CD4-positive, alpha-beta T cell (primary cell): ENCODE measurements around the gene SDK1. TPM values are rescaled to one million over a fixed set of nuclear protein-coding genes. Genes with fewer than 3 reads are reported as not detected.

Experiments
- ATAC-seq: fragments of 200-7000 bp; cut with Tn5 transposase; one replicate; pipeline ENCODE4 v1.10.0; 2022; ENCODE audit warnings: mild to moderate bottlenecking; ENCODE audit not compliant: poor library complexity
- CTCF ChIA-PET: fragments of 350-600 bp; sonication (Branson Sonifier 250); formaldehyde crosslinking; loops from one replicate; lab custom pipeline; 2021; ENCODE audit warnings: antibody characterized with exemption, inconsistent platforms; lab: Charles Lee
- POLR2A ChIA-PET: fragments of 350-600 bp; sonication (Branson Sonifier 250); formaldehyde crosslinking; loops from one replicate; lab custom pipeline; 2021; ENCODE audit warnings: antibody characterized with exemption, inconsistent platforms; lab: Charles Lee
- DNase-seq, 14 experiments: peaks; one replicate each; pipeline ENCODE4 v3.0.0-alpha.2; 2013 to 2020; ENCODE audit warnings: mixed read lengths in 2 of 14
- H3K27ac ChIP-seq, 2 donors: one replicate each; pipeline versions ENCODE4 v1.5.1 to v1.7.0; 2013; ENCODE audit warnings: low read length in 2 of 2, low read depth in 1 of 2, mild to moderate bottlenecking in 1 of 2
- H3K27me3 ChIP-seq, 2 experiments: 1 replicate in 1 of 2; 2 replicates in 1 of 2; pipeline versions ENCODE4 v1.6.1 to v1.7.0; 2013; ENCODE audit warnings: low read length in 2 of 2, control low read depth in 1 of 2, mild to moderate bottlenecking in 1 of 2, moderate library complexity in 1 of 2; ENCODE audit not compliant: insufficient read depth in 2 of 2, control insufficient read depth in 1 of 2
- H3K36me3 ChIP-seq: one replicate; pipeline ENCODE4 v1.6.1; 2013; ENCODE audit warnings: low read length, control low read depth; ENCODE audit not compliant: insufficient read depth
- H3K4me1 ChIP-seq: one replicate; pipeline ENCODE4 v1.6.1; 2013; ENCODE audit warnings: low read length, control low read depth; ENCODE audit not compliant: insufficient read depth
- H3K4me3 ChIP-seq: one replicate; pipeline ENCODE4 v1.5.1; 2013; ENCODE audit warnings: mild to moderate bottlenecking, low read length, moderate library complexity
- H3K9me3 ChIP-seq, 2 experiments: 1 replicate in 1 of 2; 2 replicates in 1 of 2; pipeline versions ENCODE4 v1.6.1 to v1.7.0; 2013; ENCODE audit warnings: low read length in 2 of 2, mild to moderate bottlenecking in 2 of 2, control low read depth in 1 of 2, moderate library complexity in 1 of 2; ENCODE audit not compliant: control insufficient read depth in 1 of 2, insufficient read depth in 1 of 2
- H3K27ac Mint-ChIP-seq: one replicate; pipeline ENCODE4 v1.8.0; 2020; ENCODE audit warnings: mixed read lengths
- H3K27me3 Mint-ChIP-seq: one replicate; pipeline ENCODE4 v1.8.0; 2021; ENCODE audit warnings: mixed read lengths
- H3K36me3 Mint-ChIP-seq: one replicate; pipeline ENCODE4 v1.8.0; 2021; ENCODE audit warnings: low read depth, mixed read lengths
- H3K4me1 Mint-ChIP-seq: one replicate; pipeline ENCODE4 v1.8.0; 2021; ENCODE audit warnings: low read depth, mixed read lengths
- H3K4me3 Mint-ChIP-seq: one replicate; pipeline ENCODE4 v1.8.0; 2020; ENCODE audit warnings: mild to moderate bottlenecking, mixed read lengths
- H3K9me3 Mint-ChIP-seq: one replicate; pipeline ENCODE4 v1.8.0; 2020; ENCODE audit warnings: mixed read lengths
- intact Hi-C, 2 experiments: fragments of 100-400 bp; cut with DNase I in 1 of 2; cut with micrococcal nuclease in 1 of 2; formaldehyde crosslinking; loops; one replicate each; pipeline versions ENCODE4 v1.15.1 to v1.9.0; 2023 to 2025; cut with DNase I, micrococcal nuclease
- total RNA-seq, 174 experiments: library from RNA in 2 of 174; stranded (reverse) in 2 of 174; gene quantifications; one replicate each; pipeline ENCODE4 v1.2.3 and lab custom pipeline; 2021 to 2026
- TF ChIP-seq, protein P1 (sequence below): fragments of 200-600 bp; IDR thresholded peaks from one replicate; pipeline ENCODE4 v1.8.0; 2022; ENCODE audit warnings: antibody characterized with exemption, mild to moderate bottlenecking

Gene SDK1
- total RNA-seq, 2 experiments from 2014 or later: 1.1 to 1.3 TPM

- no peaks in the 10 kb centered on the region for H3K27me3 ChIP-seq
- ATAC-seq (no peak), DNase-seq (no peak)
- intact Hi-C loops: no loop called here
- H3K36me3 Mint-ChIP-seq: peaks cover 19% of the 10 kb centered on the region
- TF ChIP-seq, protein P1, sequence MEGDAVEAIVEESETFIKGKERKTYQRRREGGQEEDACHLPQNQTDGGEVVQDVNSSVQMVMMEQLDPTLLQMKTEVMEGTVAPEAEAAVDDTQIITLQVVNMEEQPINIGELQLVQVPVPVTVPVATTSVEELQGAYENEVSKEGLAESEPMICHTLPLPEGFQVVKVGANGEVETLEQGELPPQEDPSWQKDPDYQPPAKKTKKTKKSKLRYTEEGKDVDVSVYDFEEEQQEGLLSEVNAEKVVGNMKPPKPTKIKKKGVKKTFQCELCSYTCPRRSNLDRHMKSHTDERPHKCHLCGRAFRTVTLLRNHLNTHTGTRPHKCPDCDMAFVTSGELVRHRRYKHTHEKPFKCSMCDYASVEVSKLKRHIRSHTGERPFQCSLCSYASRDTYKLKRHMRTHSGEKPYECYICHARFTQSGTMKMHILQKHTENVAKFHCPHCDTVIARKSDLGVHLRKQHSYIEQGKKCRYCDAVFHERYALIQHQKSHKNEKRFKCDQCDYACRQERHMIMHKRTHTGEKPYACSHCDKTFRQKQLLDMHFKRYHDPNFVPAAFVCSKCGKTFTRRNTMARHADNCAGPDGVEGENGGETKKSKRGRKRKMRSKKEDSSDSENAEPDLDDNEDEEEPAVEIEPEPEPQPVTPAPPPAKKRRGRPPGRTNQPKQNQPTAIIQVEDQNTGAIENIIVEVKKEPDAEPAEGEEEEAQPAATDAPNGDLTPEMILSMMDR: no peak
- no peaks in the 10 kb centered on the region for H3K4me1 ChIP-seq
- peaks cover 16% of the 10 kb centered on the region for H3K9me3 Mint-ChIP-seq
- ChIA-PET CTCF (no interaction called here), POLR2A (no interaction called here)
- no peaks in the 10 kb centered on the region for H3K27me3 Mint-ChIP-seq
- H3K27ac ChIP-seq: no peak overlapping the region
- H3K4me3 ChIP-seq: no peak overlapping the region
- H3K27ac Mint-ChIP-seq: no peak overlapping the region
- H3K4me1 Mint-ChIP-seq: peaks cover 19% of the 10 kb centered on the region
- H3K4me3 Mint-ChIP-seq: no peak overlapping the region
- peaks cover 10 to 21% of the 10 kb centered on the region in 2 experiments for H3K9me3 ChIP-seq
- H3K36me3 ChIP-seq: no peaks in the 10 kb centered on the region
Measured at GRCh38 chr7:3497796-3498195, 196.7 kb downstream of the SDK1 start.

GRCh38 chr7:3501671-3502070 is 200.6 kb downstream of the SDK1 start:
- TF ChIP-seq, protein P1: no peak
- no peaks in the 10 kb centered on the region for H3K36me3 ChIP-seq
- Mint-ChIP-seq H3K27ac (no peak overlapping the region), H3K4me3 (no peak overlapping the region), H3K27me3 (no peaks in the 10 kb centered on the region), H3K36me3 (peaks cover 30% of the 10 kb centered on the region), H3K4me1 (no peaks in the 10 kb centered on the region), H3K9me3 (peaks cover 22% of the 10 kb centered on the region)
- peaks cover 14 to 30% of the 10 kb centered on the region in 2 experiments for H3K9me3 ChIP-seq
- no peaks in the 10 kb centered on the region for H3K27me3 ChIP-seq
- H3K4me3 ChIP-seq: no peak overlapping the region
- intact Hi-C loops: no loop called here
- DNase-seq: no peak
- H3K4me1 ChIP-seq: no peaks in the 10 kb centered on the region
- ChIA-PET CTCF (no interaction called here), POLR2A (no interaction called here)
- no peak overlapping the region for H3K27ac ChIP-seq
- no peak for ATAC-seq

DNA sequence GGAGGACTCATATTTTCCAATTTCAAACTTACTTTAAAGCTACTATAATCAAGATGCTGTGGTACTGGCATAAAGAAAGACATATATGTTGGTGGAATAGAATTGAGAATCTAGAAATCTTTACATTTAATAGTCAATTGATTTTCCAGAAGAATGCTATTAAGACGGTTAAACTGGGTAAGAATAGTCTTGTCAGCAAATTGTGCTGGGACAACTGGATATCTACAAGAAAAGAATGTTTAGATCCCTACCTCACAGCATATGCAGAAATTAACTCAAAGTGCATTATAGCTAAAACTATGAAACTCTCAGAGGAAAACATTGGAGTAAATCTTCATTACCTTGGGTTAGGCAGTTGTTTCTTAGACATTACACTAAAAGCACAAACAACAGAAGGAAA is 203.3 kb downstream of the SDK1 start:
- H3K27me3 ChIP-seq: no peaks in the 10 kb centered on the region
- no peaks in the 10 kb centered on the region for H3K36me3 ChIP-seq
- no peak overlapping the region for H3K27ac ChIP-seq
- peaks cover 25% of the 10 kb centered on the region for H3K9me3 Mint-ChIP-seq
- H3K36me3 Mint-ChIP-seq: peaks cover 36% of the 10 kb centered on the region
- peaks cover 14 to 31% of the 10 kb centered on the region in 2 experiments for H3K9me3 ChIP-seq
- DNase-seq: no peak
- no peak for ATAC-seq
- H3K4me3 ChIP-seq: no peak overlapping the region
- no peak overlapping the region for H3K27ac Mint-ChIP-seq
- TF ChIP-seq, protein P1: no peak
- no peaks in the 10 kb centered on the region for H3K27me3 Mint-ChIP-seq
- intact Hi-C loops: no loop called here
- ChIA-PET CTCF (interaction anchor here (1.0 kb wide), 1 partner anchor 9 kb away, joined by 4 read pairs; no protein-coding TSS in a partner anchor), POLR2A (no interaction called here)
- no peaks in the 10 kb centered on the region for H3K4me1 Mint-ChIP-seq
- no peak overlapping the region for H3K4me3 Mint-ChIP-seq
- no peaks in the 10 kb centered on the region for H3K4me1 ChIP-seq
